Measurements from ENCODE around the gene CACNA2D3. TPM values are rescaled to one million over a fixed set of nuclear protein-coding genes. Genes with fewer than 3 reads are reported as not detected.

The CACNA2D3 gene
- total RNA-seq, 2 experiments from 2014 or later, result not detected

DNA sequence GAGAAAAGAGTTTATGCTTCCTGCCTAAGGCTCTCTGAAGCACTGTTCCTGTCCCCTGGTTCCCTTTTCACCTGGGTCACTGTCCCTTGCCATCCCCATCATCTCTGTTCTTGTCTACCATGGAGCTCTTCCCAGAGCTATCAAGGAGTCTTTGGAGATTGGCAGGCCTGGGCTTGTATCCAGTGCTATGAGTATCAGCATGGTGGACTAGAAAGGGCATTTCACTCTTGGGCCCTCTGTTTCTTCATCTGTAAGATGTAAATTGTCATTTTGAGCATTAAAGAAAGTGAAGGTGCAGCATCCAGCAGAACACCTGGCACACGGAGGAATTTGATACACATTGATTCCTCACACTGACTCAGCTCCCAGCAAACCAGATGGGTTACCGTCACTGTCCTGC is 388.2 kb downstream of the CACNA2D3 start:
- ChIA-PET CTCF (no interaction called here), POLR2A (no interaction called here)

DNA sequence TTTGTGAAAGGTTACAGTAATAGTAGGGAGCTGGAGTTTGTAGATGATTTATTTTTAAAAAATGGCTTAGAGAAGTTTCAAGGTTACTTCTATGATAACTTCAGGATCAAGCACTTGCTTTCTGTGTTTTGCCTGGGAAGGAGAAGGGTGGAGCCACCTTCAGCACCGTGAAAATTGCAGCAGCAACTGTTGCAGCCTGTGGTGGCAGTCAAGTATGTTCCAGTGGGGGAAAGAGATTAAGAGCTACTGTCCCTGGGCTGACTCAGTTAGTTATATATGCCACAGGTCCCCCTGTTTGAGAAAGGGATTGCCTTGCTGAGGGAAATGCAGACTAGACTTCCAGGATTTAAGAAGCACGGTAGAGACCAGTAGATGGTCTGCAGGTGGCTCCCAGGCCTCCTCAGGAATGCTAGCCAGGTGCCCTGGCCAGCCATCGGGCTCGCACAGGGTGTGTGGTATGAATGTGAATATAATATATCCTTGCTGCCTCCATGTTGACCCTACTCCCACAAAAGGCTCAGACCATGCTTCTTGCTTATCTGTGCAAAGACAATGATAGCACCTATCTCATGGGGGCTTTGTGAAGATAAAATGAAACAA is 389.5 kb downstream of the CACNA2D3 start:
- CTCF ChIA-PET, result no interaction called here
- POLR2A ChIA-PET, result no interaction called here

DNA sequence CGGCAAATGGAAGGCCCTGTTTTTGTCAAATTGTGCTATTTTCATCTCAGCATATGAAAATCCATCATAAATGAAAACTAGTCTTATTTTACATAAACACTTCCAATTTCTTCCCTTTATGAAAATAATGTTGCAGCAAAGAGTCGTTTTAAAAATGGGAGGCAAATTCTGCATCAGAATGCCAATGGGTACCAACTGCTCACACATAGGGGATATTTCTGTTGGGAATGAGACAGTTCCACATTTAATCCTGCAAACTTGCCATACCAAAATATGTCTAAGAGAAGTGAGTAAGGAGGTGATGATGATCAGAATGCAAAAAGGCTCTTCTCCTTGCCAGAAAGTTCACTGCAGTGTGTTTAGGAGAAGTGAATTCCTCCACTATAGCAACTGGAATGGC is 391.7 kb downstream of the CACNA2D3 start:
- ChIA-PET CTCF (interaction anchor here (0.7 kb wide), 1 partner anchor 338 kb away, joined by 3 read pairs; no protein-coding TSS in a partner anchor), POLR2A (no interaction called here)

DNA sequence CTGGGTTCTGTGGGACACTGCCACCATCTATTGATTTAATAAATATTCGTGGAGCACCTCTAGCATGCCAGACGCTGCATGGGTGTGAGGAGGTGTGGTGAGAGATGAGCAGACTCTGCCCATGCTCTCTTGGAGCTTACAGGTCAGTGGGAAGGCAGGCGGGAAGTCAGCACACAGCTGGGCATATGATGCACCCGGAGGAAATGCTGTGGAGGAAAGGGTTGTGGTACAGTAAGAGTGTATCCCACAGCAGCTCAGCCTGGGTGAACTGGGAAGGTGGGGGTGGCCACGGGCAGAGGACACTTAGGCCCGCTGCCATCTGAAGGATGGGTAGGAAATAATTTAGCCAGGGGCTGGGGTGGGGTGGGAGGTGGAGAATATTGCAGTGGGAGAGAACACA is 392.1 kb downstream of the CACNA2D3 start:
- POLR2A ChIA-PET, result no interaction called here
- CTCF ChIA-PET, result interaction anchor here (0.6 kb wide), 1 partner anchor 76 kb away, joined by 3 read pairs; no protein-coding TSS in a partner anchor

- ChIA-PET CTCF (no interaction called here), POLR2A (no interaction called here)
Measured at GRCh38 chr3:54515441-54516213, 393.3 kb downstream of the CACNA2D3 start.

DNA sequence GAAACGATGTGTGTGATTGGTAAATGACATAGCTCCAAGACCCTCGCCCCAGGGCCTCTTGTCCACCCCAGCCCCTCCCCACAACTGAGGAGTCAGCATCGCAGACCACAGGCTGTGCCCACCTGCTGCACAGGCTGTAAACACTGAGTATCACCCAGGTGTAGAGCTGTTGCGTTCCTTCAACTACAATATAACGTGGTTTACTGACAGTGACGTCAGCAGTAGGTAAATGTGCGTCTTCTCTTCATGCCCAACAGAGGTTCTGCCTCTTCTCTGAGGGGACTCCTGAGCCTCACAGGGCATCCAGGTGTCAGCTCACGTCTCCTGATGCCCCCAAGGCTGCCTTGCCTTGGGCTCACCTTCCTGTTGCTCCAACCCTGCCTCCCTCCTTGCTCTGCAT is 395.1 kb downstream of the CACNA2D3 start:
- ChIA-PET CTCF (no interaction called here), POLR2A (no interaction called here)

DNA sequence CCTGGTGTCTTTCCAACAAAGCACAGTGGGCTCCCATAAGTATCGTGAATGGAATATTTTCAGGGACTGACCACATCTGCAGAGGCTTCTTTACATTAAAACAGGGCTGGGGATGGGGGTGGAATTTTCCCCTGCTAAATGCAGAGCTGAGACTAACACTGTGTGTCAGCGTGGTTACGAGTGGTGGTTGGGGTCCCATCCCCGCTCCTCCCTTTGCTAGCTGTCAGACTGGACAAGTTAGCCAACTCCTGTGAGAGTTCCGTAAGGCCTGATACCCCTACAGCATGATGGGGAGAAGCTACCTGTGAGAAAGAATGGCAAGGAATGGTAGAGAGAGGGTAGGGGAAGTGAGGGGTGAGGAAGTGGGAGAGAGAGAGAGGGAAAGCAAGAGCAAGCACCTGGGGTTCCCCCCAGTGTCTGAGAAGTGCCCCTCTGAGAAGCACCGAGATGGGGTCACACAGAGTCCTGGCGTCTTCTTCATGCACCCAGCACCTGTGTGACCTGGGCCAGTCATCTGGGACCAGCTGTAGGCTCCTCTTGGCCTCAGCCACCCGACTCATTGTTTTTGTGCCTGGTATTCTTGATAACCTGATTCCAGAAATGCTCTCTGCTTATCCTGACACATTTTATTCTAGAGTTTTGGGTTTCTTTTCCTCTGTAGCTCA is 395.8 kb downstream of the CACNA2D3 start:
- CTCF ChIA-PET, result no interaction called here
- POLR2A ChIA-PET, result no interaction called here

DNA sequence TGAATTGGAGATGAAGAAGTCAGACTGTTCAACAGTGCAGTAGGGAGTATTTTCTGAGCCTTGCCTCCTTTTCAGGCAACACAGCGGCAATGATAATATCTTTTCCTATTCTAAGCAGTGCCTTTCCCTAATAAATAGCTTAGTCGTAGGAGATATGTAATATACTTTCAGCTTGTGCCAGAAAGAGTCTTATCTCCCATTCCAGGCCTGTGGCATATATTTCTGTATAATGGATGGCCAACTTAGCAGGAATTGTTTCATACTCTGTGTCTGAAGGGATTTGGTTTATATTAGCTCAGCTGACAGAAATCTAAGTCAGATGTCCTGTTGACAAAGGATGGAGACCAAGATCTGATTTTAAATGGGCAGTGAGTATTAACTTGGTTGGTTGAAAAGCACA is 397.1 kb downstream of the CACNA2D3 start:
- CTCF ChIA-PET, result no interaction called here
- POLR2A ChIA-PET, result no interaction called here

GRCh38 chr3:54520060-54520459 is 397.7 kb downstream of the CACNA2D3 start:
- POLR2A ChIA-PET, result no interaction called here

GRCh38 chr3:54527521-54527920 is 405.2 kb downstream of the CACNA2D3 start:
- CTCF ChIA-PET, result no interaction called here
- POLR2A ChIA-PET, result no interaction called here

More at GRCh38 chr3:54520060-54520459, 397.7 kb downstream of the CACNA2D3 start:
- CTCF ChIA-PET, result no interaction called here

DNA sequence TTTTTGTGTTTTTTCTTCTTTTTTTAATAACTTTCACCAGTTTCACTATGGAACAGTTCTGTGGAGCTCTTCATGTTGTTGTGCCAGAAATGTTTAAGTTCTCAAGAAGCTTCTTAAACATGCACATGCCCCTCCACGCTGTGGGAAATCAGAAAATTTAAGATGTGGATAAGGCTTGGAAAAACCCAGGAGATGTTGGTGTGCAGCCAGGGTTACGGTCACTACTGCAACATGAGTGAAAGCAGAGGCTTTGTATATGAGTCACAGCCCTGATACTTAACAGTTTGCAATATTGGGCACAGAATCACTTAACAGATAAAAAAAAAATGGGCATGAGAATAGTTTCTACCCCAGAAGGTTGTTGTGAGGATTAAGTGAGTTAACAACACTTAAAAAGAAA is 405.6 kb downstream of the CACNA2D3 start:
- POLR2A ChIA-PET, result no interaction called here
- CTCF ChIA-PET, result no interaction called here

GRCh38 chr3:54528668-54529067 is 406.3 kb downstream of the CACNA2D3 start:
- POLR2A ChIA-PET, result no interaction called here
- CTCF ChIA-PET, result no interaction called here

GRCh38 chr3:54530091-54530490 is 407.7 kb downstream of the CACNA2D3 start:
- POLR2A ChIA-PET, result no interaction called here
- CTCF ChIA-PET, result no interaction called here

GRCh38 chr3:54530944-54531343 is 408.6 kb downstream of the CACNA2D3 start:
- ChIA-PET POLR2A (no interaction called here), CTCF (no interaction called here)

GRCh38 chr3:54531741-54532140 is 409.4 kb downstream of the CACNA2D3 start:
- ChIA-PET CTCF (no interaction called here), POLR2A (no interaction called here)

DNA sequence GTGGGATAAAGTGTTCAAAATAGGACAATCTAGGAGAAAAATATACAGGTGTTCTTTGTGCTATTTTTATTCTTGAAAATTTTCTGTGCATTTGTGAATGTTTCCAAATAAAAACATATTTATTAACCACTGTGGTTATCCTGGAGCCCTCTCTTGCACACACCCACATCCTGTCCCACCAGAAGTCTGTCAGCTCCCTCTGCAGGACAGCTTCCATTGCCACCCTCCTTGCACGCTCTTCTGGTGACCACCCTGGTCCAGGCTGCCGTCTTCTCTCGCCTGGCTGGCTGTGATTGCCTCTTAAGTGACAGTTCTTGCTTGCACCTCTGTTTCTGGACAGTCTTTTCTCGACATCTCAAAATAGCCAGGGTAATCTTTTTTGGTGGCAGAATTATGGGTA is 411.5 kb downstream of the CACNA2D3 start:
- POLR2A ChIA-PET, result no interaction called here
- CTCF ChIA-PET, result no interaction called here

GRCh38 chr3:54535619-54536018 is 413.3 kb downstream of the CACNA2D3 start:
- CTCF ChIA-PET, result no interaction called here
- POLR2A ChIA-PET, result no interaction called here

DNA sequence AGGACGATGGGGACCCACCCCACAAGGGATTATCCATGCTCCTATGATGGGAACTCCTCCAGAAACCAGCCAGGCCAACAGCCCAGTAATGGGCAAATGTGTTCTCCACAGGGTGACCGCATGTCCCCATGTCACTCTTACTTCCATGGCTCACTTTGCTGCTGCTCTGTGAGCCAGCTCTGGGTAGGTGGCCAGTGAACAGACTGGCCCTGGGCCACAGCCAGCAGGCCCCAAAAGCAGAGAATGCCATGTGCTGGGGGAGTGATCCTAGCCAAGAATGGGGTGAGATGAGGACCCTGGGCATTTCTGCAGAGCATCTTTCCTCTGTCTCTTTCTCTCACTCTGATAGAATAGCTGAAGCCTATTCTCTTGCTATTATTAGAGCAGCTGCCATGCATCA is 414.1 kb downstream of the CACNA2D3 start:
- CTCF ChIA-PET, result no interaction called here

DNA sequence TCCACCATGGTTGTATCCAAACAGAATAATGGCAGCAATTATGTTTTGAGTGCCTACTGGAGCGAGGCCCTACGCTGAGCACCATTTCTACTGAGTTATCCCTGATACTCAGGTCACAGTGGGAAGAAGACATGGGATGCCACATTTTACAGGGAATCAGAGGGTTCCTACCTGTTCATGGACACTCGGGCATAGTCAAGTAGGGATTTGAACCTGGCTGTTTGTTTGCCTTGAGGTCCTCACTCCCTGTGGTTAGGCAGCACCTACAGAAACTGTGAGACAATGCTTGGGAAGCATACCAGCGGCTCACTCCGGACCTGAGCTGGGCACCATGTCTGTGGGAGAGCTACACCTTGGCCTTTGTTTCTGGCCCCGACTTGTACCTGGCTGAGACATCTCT is 415.2 kb downstream of the CACNA2D3 start:
- ChIA-PET CTCF (no interaction called here), POLR2A (no interaction called here)

More for the DNA sequence above, 414.1 kb downstream of the CACNA2D3 start:
- POLR2A ChIA-PET, result no interaction called here

GRCh38 chr3:54538346-54538745 is 416.0 kb downstream of the CACNA2D3 start:
- ChIA-PET CTCF (no interaction called here), POLR2A (no interaction called here)

- CTCF ChIA-PET, result no interaction called here
- POLR2A ChIA-PET, result no interaction called here
Measured at GRCh38 chr3:54541369-54541768, 419.0 kb downstream of the CACNA2D3 start.

DNA sequence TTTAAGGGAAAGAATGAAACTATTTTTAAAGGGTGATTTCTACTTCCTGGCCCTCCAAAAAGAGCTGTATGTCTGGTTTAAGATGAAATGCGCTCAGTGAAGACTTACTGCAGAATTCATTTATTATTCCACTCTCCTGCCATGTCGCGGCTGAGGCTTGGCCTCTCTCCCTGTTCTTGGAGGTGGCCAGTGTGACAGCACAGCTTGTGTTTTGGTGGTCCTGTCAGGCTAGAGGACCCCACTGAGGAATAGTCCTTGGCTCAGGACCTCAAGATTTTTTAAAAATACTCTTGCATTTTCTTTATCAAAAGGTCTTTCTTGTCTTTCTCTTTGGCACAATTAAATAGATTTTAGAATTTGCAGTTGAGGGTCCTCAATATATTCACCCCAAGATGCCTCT is 421.1 kb downstream of the CACNA2D3 start:
- ChIA-PET POLR2A (no interaction called here), CTCF (no interaction called here)

All from activated CD8-positive, alpha-beta memory T cell treated with anti-CD3 and anti-CD28 coated beads for 36 hours (primary cell).